ENCODE results near the gene CADM2. TPM values are rescaled to one million over a fixed set of nuclear protein-coding genes. Genes with fewer than 3 reads are reported as not detected.

Gene CADM2
- total and polyA plus RNA-seq, 2 donors (not counting 3 experiments of a cell fraction or from before 2014, with no cell fraction given): not detected

DNA sequence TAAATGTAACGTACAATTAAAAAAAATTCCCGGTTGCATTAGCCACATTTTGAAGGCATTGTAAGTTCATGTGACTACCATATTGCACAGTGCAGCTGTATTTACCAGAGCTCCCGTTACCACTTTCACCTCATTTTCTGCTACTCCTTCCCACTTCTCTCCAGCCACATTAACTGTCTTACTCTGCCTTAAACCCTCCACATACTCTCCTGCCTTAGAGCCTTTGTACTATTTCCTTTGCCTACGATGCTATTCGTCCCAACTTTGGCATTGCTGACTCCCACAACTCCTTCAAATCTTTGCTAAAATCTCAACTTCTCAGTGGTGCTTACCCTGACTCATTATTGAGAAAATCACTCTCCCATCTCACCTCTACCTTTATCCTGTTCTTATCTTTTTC is 115.2 kb downstream of the CADM2 start:
- CTCF ChIA-PET: no interaction called here
- H2AFZ ChIP-seq (ENCODE audit: low read depth, low read length): no peak overlapping the region
- TF ChIP-seq MYC (IDR thresholded peaks at IDR 0.05; ENCODE audit: low read depth, low read length): no peak
- TF ChIP-seq, protein P1, sequence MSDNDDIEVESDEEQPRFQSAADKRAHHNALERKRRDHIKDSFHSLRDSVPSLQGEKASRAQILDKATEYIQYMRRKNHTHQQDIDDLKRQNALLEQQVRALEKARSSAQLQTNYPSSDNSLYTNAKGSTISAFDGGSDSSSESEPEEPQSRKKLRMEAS (IDR thresholded peaks at IDR 0.05; ENCODE audit: insufficient read depth, insufficient read length): no peak
- no peak for TF ChIP-seq POLR2A (IDR thresholded peaks at IDR 0.05; ENCODE audit: low read depth, low read length)
- TF ChIP-seq EZH2 (IDR thresholded peaks at IDR 0.05; ENCODE audit: borderline replicate concordance, low read depth, low read length, severe bottlenecking): no peak
- TF ChIP-seq JUN (IDR thresholded peaks at IDR 0.05; ENCODE audit: borderline replicate concordance, insufficient read depth, insufficient read length, low read depth): no peak
- no peak for TF ChIP-seq FOS (IDR thresholded peaks at IDR 0.05; ENCODE audit: borderline replicate concordance, insufficient read depth, low read length)
- TF ChIP-seq POLR2AphosphoS5 (IDR thresholded peaks at IDR 0.05; ENCODE audit: insufficient read depth, low read depth, low read length): no peak
- DNase-seq (ENCODE audit: low read depth, low spot score) (no peak), FAIRE-seq (no peak)
- H4K20me1 ChIP-seq (replicated peaks; ENCODE audit: control insufficient read depth, extremely low read depth, insufficient read depth, low read length): no peaks in the 10 kb centered on the region
- H3K9me3 ChIP-seq (replicated peaks; ENCODE audit: control insufficient read depth, insufficient read depth, low read length): no peaks in the 10 kb centered on the region
- intact Hi-C loops (cut with micrococcal nuclease) (no loop called here), dilution Hi-C loops (cut with MboI; ENCODE audit: extremely low pct_ligation_motif_present, low sequenced_read_pairs) (no loop called here)
- no peaks in the 10 kb centered on the region for H3K9me1 ChIP-seq (replicated peaks; ENCODE audit: control insufficient read depth, extremely low read depth, insufficient read depth, low read length)
- H3K27ac ChIP-seq (ENCODE audit: insufficient read depth, low read depth, low read length): no peak overlapping the region
- POLR2A ChIA-PET: no interaction called here
- H3K4me2 ChIP-seq (ENCODE audit: insufficient read depth, low read length): no peak overlapping the region
- H3K9ac ChIP-seq (replicated peaks; ENCODE audit: extremely low read depth, insufficient read depth, low read length): no peak overlapping the region
- H3K4me1 ChIP-seq (ENCODE audit: control insufficient read depth, extremely low read depth, insufficient read depth, low read length): no peaks in the 10 kb centered on the region
- no peaks in the 10 kb centered on the region for H3K27me3 ChIP-seq (ENCODE audit: control insufficient read depth in 2 of 2, insufficient read depth in 2 of 2, low read length in 2 of 2)
- no peaks in the 10 kb centered on the region for H3K79me2 ChIP-seq (ENCODE audit: control insufficient read depth, insufficient read depth, low read length)
- no TSS peak for BruUV-seq (replicated peaks)
- no peak overlapping the region for H3K4me3 ChIP-seq (replicated peaks in 1 of 3; ENCODE audit: insufficient read depth in 1 of 3, low read depth in 1 of 3, low read length in 3 of 3)
- no peaks in the 10 kb centered on the region for H3K36me3 ChIP-seq (ENCODE audit: control insufficient read depth in 2 of 2, extremely low read depth in 1 of 2, insufficient read depth in 2 of 2, low read length in 2 of 2)

DNA sequence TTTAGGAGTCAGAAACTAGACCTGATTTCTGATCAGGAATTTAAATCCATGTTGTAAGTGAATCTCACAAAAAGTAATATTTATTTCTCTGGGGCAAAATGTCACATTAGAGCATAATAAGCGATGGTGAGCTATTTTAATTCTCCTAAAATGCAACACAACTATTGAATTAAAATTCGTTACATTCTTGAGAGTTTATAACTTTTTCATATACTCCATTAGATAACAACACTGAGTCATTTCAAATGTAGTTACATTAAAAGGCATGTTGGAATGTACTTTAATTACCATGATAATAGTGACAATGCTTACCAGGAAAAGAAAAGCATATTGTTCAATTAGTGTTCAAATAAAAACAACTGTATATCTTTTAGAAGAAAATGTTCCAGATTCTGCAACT is 116.9 kb downstream of the CADM2 start:
- no peaks in the 10 kb centered on the region for H3K36me3 ChIP-seq (ENCODE audit: control insufficient read depth in 2 of 2, extremely low read depth in 1 of 2, insufficient read depth in 2 of 2, low read length in 2 of 2)
- no peaks in the 10 kb centered on the region for H3K4me1 ChIP-seq (ENCODE audit: control insufficient read depth, extremely low read depth, insufficient read depth, low read length)
- no peak for DNase-seq (ENCODE audit: low read depth, low spot score)
- no peak overlapping the region for H3K4me2 ChIP-seq (ENCODE audit: insufficient read depth, low read length)
- dilution Hi-C loops (cut with MboI; ENCODE audit: extremely low pct_ligation_motif_present, low sequenced_read_pairs): no loop called here
- H3K9me1 ChIP-seq (replicated peaks; ENCODE audit: control insufficient read depth, extremely low read depth, insufficient read depth, low read length): no peaks in the 10 kb centered on the region
- no peaks in the 10 kb centered on the region for H3K27me3 ChIP-seq (ENCODE audit: control insufficient read depth in 2 of 2, insufficient read depth in 2 of 2, low read length in 2 of 2)
- ChIA-PET POLR2A (no interaction called here), CTCF (no interaction called here)
- H4K20me1 ChIP-seq (replicated peaks; ENCODE audit: control insufficient read depth, extremely low read depth, insufficient read depth, low read length): no peaks in the 10 kb centered on the region
- H3K9me3 ChIP-seq (replicated peaks; ENCODE audit: control insufficient read depth, insufficient read depth, low read length): no peaks in the 10 kb centered on the region
- H3K27ac ChIP-seq (ENCODE audit: insufficient read depth, low read depth, low read length): no peak overlapping the region
- H3K79me2 ChIP-seq (ENCODE audit: control insufficient read depth, insufficient read depth, low read length): no peaks in the 10 kb centered on the region
- no peak overlapping the region for H3K4me3 ChIP-seq (replicated peaks in 1 of 3; ENCODE audit: insufficient read depth in 1 of 3, low read depth in 1 of 3, low read length in 3 of 3)
- intact Hi-C loops (cut with micrococcal nuclease): no loop called here
- H3K9ac ChIP-seq (replicated peaks; ENCODE audit: extremely low read depth, insufficient read depth, low read length): no peak overlapping the region
- TF ChIP-seq POLR2AphosphoS5 (IDR thresholded peaks at IDR 0.05; ENCODE audit: insufficient read depth, low read depth, low read length): no peak
- TF ChIP-seq JUN (IDR thresholded peaks at IDR 0.05; ENCODE audit: borderline replicate concordance, insufficient read depth, insufficient read length, low read depth): no peak
- TF ChIP-seq, protein P1 (IDR thresholded peaks at IDR 0.05; ENCODE audit: insufficient read depth, insufficient read length): no peak
- no peak for TF ChIP-seq GATA2 (IDR thresholded peaks at IDR 0.05; ENCODE audit: insufficient read depth, insufficient read length, low read depth, low read length)
- TF ChIP-seq POLR2A (IDR thresholded peaks at IDR 0.05; ENCODE audit: low read depth, low read length): no peak
- TF ChIP-seq MYC (IDR thresholded peaks at IDR 0.05; ENCODE audit: low read depth, low read length): no peak
- no peak for TF ChIP-seq EZH2 (IDR thresholded peaks at IDR 0.05; ENCODE audit: borderline replicate concordance, low read depth, low read length, severe bottlenecking)
- TF ChIP-seq, protein P2, sequence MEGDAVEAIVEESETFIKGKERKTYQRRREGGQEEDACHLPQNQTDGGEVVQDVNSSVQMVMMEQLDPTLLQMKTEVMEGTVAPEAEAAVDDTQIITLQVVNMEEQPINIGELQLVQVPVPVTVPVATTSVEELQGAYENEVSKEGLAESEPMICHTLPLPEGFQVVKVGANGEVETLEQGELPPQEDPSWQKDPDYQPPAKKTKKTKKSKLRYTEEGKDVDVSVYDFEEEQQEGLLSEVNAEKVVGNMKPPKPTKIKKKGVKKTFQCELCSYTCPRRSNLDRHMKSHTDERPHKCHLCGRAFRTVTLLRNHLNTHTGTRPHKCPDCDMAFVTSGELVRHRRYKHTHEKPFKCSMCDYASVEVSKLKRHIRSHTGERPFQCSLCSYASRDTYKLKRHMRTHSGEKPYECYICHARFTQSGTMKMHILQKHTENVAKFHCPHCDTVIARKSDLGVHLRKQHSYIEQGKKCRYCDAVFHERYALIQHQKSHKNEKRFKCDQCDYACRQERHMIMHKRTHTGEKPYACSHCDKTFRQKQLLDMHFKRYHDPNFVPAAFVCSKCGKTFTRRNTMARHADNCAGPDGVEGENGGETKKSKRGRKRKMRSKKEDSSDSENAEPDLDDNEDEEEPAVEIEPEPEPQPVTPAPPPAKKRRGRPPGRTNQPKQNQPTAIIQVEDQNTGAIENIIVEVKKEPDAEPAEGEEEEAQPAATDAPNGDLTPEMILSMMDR (IDR thresholded peaks at IDR 0.05; ENCODE audit: extremely low read depth in 1 of 2, insufficient read depth in 1 of 2, low read depth in 1 of 2, low read length in 2 of 2): no peak
- no TSS peak for BruUV-seq (replicated peaks)
- H2AFZ ChIP-seq (ENCODE audit: low read depth, low read length): no peak overlapping the region
- no peak for FAIRE-seq
